ENCODE data around the gene EIF4ENIF1.

Gene EIF4ENIF1

GRCh38 chr22:31475800-31476199 is 13.8 kb downstream of the EIF4ENIF1 start:
- DNase-seq (ENCODE audit: extremely low spot score), result no peak
- CTCF ChIA-PET, result no interaction called here
- POLR2A ChIA-PET, result no interaction called here

DNA sequence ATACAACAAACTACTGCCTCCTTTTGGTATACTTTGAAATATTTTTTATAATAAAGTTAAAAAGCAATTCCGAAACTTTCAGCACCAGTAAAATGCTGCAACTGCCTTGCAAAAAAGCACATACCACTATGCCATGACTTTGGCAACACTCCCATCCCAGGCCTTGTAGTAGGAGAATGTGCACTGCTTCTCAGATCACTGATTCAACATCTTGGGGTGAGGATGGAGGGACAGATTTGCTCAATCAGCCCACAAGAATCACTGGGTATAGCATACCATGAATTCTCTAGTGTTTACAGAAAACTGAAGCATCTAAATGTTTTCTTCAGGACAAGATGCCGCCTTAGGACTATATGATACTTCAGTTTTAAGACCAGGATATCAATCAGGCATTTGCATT is 14.9 kb downstream of the EIF4ENIF1 start:
- ChIA-PET CTCF (no interaction called here), POLR2A (interaction anchor here (1.0 kb wide), 1 partner anchor 75 kb away, joined by 3 read pairs; the partner anchor contains the start of gene DRG1)
- TF ChIP-seq L3MBTL2 (conservative IDR thresholded peaks at IDR 0.05) (no peak), CTBP1 (IDR thresholded peaks at IDR 0.05; ENCODE audit: borderline replicate concordance) (no peak), BHLHE40 (IDR thresholded peaks at IDR 0.05; ENCODE audit: borderline replicate concordance) (no peak), LEF1 (IDR thresholded peaks at IDR 0.05; ENCODE audit: borderline replicate concordance) (no peak), FOXM1 (IDR thresholded peaks at IDR 0.05; ENCODE audit: borderline replicate concordance) (no peak), FOXK2 (IDR thresholded peaks at IDR 0.05) (no peak), NFRKB (IDR thresholded peaks at IDR 0.05) (no peak), FOXA1 (IDR thresholded peaks at IDR 0.05) (no peak), ARNT (IDR thresholded peaks at IDR 0.05) (no peak), HDGF (IDR thresholded peaks at IDR 0.05; ENCODE audit: borderline replicate concordance) (no peak), ELF4 (IDR thresholded peaks at IDR 0.05) (no peak), ZNF384 (IDR thresholded peaks at IDR 0.05) (no peak), SP1 (IDR thresholded peaks at IDR 0.05) (no peak), TARDBP (IDR thresholded peaks at IDR 0.05) (no peak), SUZ12 (IDR thresholded peaks at IDR 0.05) (no peak)
- TF ChIP-seq, protein P1, sequence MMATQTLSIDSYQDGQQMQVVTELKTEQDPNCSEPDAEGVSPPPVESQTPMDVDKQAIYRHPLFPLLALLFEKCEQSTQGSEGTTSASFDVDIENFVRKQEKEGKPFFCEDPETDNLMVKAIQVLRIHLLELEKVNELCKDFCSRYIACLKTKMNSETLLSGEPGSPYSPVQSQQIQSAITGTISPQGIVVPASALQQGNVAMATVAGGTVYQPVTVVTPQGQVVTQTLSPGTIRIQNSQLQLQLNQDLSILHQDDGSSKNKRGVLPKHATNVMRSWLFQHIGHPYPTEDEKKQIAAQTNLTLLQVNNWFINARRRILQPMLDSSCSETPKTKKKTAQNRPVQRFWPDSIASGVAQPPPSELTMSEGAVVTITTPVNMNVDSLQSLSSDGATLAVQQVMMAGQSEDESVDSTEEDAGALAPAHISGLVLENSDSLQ (IDR thresholded peaks at IDR 0.05), result no peak
- no peak for DNase-seq (ENCODE audit: extremely low spot score)

More at GRCh38 chr22:31475800-31476199, 13.8 kb downstream of the EIF4ENIF1 start:
- no peak for TF ChIP-seq FOXA1 (IDR thresholded peaks at IDR 0.05)
- TF ChIP-seq BHLHE40 (IDR thresholded peaks at IDR 0.05; ENCODE audit: borderline replicate concordance), result no peak
- no peak for TF ChIP-seq FOXK2 (IDR thresholded peaks at IDR 0.05)
- no peak for TF ChIP-seq ZNF384 (IDR thresholded peaks at IDR 0.05)
- no peak for TF ChIP-seq NFRKB (IDR thresholded peaks at IDR 0.05)
- no peak for TF ChIP-seq L3MBTL2 (conservative IDR thresholded peaks at IDR 0.05)
- no peak for TF ChIP-seq CTBP1 (IDR thresholded peaks at IDR 0.05; ENCODE audit: borderline replicate concordance)

GRCh38 chr22:31465307-31465706 is 24.3 kb downstream of the EIF4ENIF1 start:
- POLR2A ChIA-PET, result no interaction called here
- TF ChIP-seq FOXM1 (IDR thresholded peaks at IDR 0.05; ENCODE audit: borderline replicate concordance), result no peak
- TF ChIP-seq SUZ12 (IDR thresholded peaks at IDR 0.05), result no peak
- TF ChIP-seq CTBP1 (IDR thresholded peaks at IDR 0.05; ENCODE audit: borderline replicate concordance), result no peak
- TF ChIP-seq L3MBTL2 (conservative IDR thresholded peaks at IDR 0.05), result no peak
- no peak for TF ChIP-seq NFRKB (IDR thresholded peaks at IDR 0.05)
- TF ChIP-seq ZNF384 (IDR thresholded peaks at IDR 0.05), result no peak
- TF ChIP-seq TARDBP (IDR thresholded peaks at IDR 0.05), result no peak
- no peak for TF ChIP-seq ARNT (IDR thresholded peaks at IDR 0.05)
- no peak for TF ChIP-seq SP1 (IDR thresholded peaks at IDR 0.05)
- no peak for TF ChIP-seq ELF4 (IDR thresholded peaks at IDR 0.05)
- no peak for DNase-seq (ENCODE audit: extremely low spot score)
- CTCF ChIA-PET, result no interaction called here

DNA sequence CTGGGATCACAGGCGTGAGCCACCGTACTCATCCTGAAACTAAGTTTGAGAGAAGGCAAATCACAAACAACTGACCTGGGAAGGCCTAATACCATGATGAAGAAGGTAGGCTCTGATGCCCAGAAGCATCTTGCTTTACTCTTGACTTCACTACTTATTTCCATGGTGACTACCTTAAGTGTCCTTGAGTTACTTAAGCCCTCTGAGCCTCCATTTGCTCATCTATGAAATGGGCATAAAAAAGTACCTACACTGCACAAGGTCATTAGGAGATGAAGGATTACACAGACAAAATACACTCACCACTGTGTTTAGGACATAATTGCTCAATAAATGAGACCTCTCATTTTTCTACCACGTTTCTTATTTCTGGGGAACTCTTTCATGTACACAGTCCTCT is 27.9 kb downstream of the EIF4ENIF1 start:
- POLR2A ChIA-PET, result no interaction called here
- no peak for DNase-seq (ENCODE audit: extremely low spot score)
- CTCF ChIA-PET, result interaction anchor here (0.7 kb wide), 1 partner anchor 1484 kb away, joined by 4 read pairs; no protein-coding TSS in a partner anchor
- TF ChIP-seq ARNT (IDR thresholded peaks at IDR 0.05) (no peak), BHLHE40 (IDR thresholded peaks at IDR 0.05; ENCODE audit: borderline replicate concordance) (no peak), ZNF384 (IDR thresholded peaks at IDR 0.05) (no peak), LEF1 (IDR thresholded peaks at IDR 0.05; ENCODE audit: borderline replicate concordance) (no peak), NFRKB (IDR thresholded peaks at IDR 0.05) (no peak), SP1 (IDR thresholded peaks at IDR 0.05) (no peak), FOXK2 (IDR thresholded peaks at IDR 0.05) (no peak), FOXM1 (IDR thresholded peaks at IDR 0.05; ENCODE audit: borderline replicate concordance) (no peak), SUZ12 (IDR thresholded peaks at IDR 0.05) (no peak), FOXA1 (IDR thresholded peaks at IDR 0.05) (no peak), L3MBTL2 (conservative IDR thresholded peaks at IDR 0.05) (no peak), TARDBP (IDR thresholded peaks at IDR 0.05) (no peak), ELF4 (IDR thresholded peaks at IDR 0.05) (no peak), HDGF (IDR thresholded peaks at IDR 0.05; ENCODE audit: borderline replicate concordance) (no peak), CTBP1 (IDR thresholded peaks at IDR 0.05; ENCODE audit: borderline replicate concordance) (no peak)
- TF ChIP-seq, protein P1 (IDR thresholded peaks at IDR 0.05), result no peak

GRCh38 chr22:31451709-31452571 is 37.7 kb downstream of the EIF4ENIF1 start:
- ChIA-PET CTCF (interaction anchor here (0.6 to 1.4 kb wide), 5 partner anchors 15 to 179 kb away, joined by 3 to 5 read pairs (median 3); no protein-coding TSS in a partner anchor), POLR2A (no interaction called here)
- TF ChIP-seq, protein P1 (IDR thresholded peaks at IDR 0.05), result 0 out of 2 replicates have a peak, but pooled peaks have one; percentile 18
- TF ChIP-seq FOXA1 (IDR thresholded peaks at IDR 0.05) (no peak), NFRKB (IDR thresholded peaks at IDR 0.05) (no peak), ARNT (IDR thresholded peaks at IDR 0.05) (no peak), CTBP1 (IDR thresholded peaks at IDR 0.05; ENCODE audit: borderline replicate concordance) (no peak), TARDBP (IDR thresholded peaks at IDR 0.05) (no peak)
- DNase-seq (ENCODE audit: extremely low spot score), result peak; percentile 62

- no peak for TF ChIP-seq NFRKB (IDR thresholded peaks at IDR 0.05)
- TF ChIP-seq LEF1 (IDR thresholded peaks at IDR 0.05; ENCODE audit: borderline replicate concordance), result no peak
- TF ChIP-seq FOXM1 (IDR thresholded peaks at IDR 0.05; ENCODE audit: borderline replicate concordance), result no peak
- no peak for TF ChIP-seq L3MBTL2 (conservative IDR thresholded peaks at IDR 0.05)
- TF ChIP-seq ZNF384 (IDR thresholded peaks at IDR 0.05), result no peak
- no peak for TF ChIP-seq BHLHE40 (IDR thresholded peaks at IDR 0.05; ENCODE audit: borderline replicate concordance)
- TF ChIP-seq ARNT (IDR thresholded peaks at IDR 0.05), result no peak
- no peak for TF ChIP-seq TARDBP (IDR thresholded peaks at IDR 0.05)
- TF ChIP-seq CTBP1 (IDR thresholded peaks at IDR 0.05; ENCODE audit: borderline replicate concordance), result no peak
- TF ChIP-seq SP1 (IDR thresholded peaks at IDR 0.05), result no peak
- TF ChIP-seq ELF4 (IDR thresholded peaks at IDR 0.05), result no peak
- TF ChIP-seq HDGF (IDR thresholded peaks at IDR 0.05; ENCODE audit: borderline replicate concordance), result no peak
- CTCF ChIA-PET, result no interaction called here
- POLR2A ChIA-PET, result no interaction called here
- DNase-seq (ENCODE audit: extremely low spot score), result no peak
Measured at GRCh38 chr22:31449506-31449905, 40.1 kb downstream of the EIF4ENIF1 start.

Measured in HEK293T (cell line).